ENCODE results near the gene HTT-AS. TPM values are rescaled to one million over a fixed set of nuclear protein-coding genes. Genes with fewer than 3 reads are reported as not detected.
A peak's percentile ranks its signal among the peaks of the same experiment; 100 is the strongest.

Gene HTT-AS
- total RNA-seq, 1 donor from 2014 or later: not detected

DNA sequence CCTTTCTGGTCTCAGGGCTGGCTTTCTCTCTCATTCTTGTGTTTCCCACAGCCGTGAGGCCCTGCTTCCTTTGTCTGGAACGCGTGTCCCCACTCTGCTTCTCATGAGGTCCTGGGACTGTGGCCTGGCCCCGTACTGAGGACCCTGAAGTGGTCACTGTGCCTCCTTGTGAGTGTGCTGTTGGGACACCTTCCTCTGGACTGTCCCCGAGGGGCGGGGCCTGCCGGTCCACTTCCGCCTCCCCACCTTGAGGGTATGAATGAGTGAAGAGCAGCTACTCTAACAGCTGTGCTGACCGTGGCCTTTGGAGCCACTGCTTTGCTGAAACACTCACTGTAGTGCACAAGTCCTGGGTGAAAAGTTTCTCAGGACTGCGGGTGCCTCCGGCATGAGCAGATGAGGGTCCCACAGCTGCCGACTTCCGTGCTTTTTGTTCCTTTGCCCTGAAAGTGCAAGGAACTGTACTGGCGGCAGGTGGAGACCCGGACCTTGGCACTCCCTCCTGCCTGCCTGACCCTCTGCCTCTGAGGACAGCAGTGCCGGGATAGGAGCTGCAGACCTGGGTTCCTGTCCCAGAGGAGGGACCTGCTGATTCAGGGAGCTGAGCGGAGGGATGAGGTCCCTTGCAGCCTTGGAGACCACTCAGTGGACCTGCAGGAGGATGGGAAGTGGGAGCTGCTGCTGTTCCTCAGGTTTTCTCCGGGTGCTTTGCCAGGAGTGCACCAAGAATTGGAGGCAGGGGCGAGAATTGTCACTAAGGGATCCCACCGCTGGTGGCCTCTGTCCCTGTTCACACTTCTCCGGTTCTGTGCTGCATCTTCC is 38.0 kb downstream of the HTT-AS start:
- H3K27me3 ChIP-seq: no peaks in the 10 kb centered on the region
- no peaks in the 10 kb centered on the region for H3K36me3 ChIP-seq
- no peak overlapping the region for H3K27ac ChIP-seq
- intact Hi-C loops (cut with DNase I): no loop called here
- H3K4me3 ChIP-seq: no peak overlapping the region
- H3K4me1 ChIP-seq: peaks cover 16% of the 10 kb centered on the region
- TF ChIP-seq, protein P1, sequence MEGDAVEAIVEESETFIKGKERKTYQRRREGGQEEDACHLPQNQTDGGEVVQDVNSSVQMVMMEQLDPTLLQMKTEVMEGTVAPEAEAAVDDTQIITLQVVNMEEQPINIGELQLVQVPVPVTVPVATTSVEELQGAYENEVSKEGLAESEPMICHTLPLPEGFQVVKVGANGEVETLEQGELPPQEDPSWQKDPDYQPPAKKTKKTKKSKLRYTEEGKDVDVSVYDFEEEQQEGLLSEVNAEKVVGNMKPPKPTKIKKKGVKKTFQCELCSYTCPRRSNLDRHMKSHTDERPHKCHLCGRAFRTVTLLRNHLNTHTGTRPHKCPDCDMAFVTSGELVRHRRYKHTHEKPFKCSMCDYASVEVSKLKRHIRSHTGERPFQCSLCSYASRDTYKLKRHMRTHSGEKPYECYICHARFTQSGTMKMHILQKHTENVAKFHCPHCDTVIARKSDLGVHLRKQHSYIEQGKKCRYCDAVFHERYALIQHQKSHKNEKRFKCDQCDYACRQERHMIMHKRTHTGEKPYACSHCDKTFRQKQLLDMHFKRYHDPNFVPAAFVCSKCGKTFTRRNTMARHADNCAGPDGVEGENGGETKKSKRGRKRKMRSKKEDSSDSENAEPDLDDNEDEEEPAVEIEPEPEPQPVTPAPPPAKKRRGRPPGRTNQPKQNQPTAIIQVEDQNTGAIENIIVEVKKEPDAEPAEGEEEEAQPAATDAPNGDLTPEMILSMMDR (IDR thresholded peaks at IDR 0.05): no peak
- ATAC-seq (no peak), DNase-seq (no peak)
- no peaks in the 10 kb centered on the region for H3K9me3 ChIP-seq

DNA sequence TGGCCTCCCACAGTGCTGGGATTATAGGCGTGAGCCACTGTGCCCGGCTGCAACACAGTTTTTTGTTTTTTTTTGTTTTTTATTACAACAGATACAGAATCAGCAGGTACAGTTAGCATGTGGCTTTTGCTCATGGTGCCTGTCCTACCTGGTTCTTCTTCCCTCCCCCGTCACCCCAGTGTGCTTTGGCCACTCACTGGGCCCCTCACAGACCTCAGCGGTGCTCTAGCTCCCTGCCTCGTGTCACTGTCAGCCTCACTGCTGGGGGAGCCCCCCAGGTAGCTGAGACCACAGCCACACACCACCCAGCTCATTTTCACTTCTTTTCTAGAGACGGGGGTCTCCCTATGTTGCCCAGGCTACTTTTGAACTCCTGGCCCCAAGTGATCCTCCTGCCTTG is 38.7 kb downstream of the HTT-AS start:
- no peak for ATAC-seq
- intact Hi-C loops (cut with DNase I): no loop called here
- H3K4me3 ChIP-seq: no peak overlapping the region
- H3K9me3 ChIP-seq: no peaks in the 10 kb centered on the region
- no peaks in the 10 kb centered on the region for H3K36me3 ChIP-seq
- peaks cover 9% of the 10 kb centered on the region for H3K4me1 ChIP-seq
- TF ChIP-seq, protein P1 (IDR thresholded peaks at IDR 0.05): no peak
- no peak for DNase-seq
- H3K27me3 ChIP-seq: no peaks in the 10 kb centered on the region
- no peak overlapping the region for H3K27ac ChIP-seq

DNA sequence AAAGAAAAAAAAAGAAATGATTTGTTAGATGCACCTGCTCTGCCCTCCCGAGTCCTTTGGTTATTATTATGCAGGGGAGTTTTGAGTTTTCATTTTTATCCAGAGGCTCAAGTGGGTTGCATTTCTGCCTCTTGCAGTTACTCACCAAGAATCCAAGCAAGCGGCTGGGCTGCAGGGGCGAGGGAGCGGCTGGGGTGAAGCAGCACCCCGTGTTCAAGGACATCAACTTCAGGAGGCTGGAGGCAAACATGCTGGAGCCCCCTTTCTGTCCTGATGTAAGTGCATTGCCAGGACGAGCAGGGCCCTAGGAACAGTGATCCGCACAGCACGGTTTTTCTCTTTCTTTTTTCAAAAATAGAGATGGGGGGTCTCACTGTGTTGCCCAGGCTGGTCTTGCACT is 39.1 kb downstream of the HTT-AS start:
- TF ChIP-seq, protein P1 (IDR thresholded peaks at IDR 0.05): no peak
- no peak for ATAC-seq
- Histone ChIP-seq H3K4me1 (peaks cover 9% of the 10 kb centered on the region), H3K27me3 (no peaks in the 10 kb centered on the region), H3K36me3 (no peaks in the 10 kb centered on the region), H3K4me3 (no peak overlapping the region), H3K27ac (no peak overlapping the region), H3K9me3 (no peaks in the 10 kb centered on the region)
- intact Hi-C loops (cut with DNase I): no loop called here
- no peak for DNase-seq

DNA sequence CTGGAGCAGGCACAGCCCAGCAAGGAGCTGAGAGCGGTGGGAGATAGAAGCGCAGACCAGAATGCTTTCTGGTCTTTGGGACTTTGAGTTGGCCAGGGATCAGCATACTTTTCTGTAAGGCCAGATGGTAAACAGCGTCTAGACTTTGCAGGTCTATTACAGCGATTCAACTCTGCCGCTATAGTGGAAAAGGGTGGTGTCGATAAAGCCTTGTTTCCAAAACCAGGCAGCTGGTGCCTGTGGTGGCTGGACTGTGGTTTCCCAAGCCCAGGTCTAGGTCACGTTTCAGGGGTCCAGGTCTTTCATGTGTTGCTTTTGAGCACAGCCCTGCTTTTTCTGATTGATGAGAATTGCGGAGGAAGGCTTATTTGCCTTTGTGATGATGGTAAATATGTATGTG is 40.1 kb downstream of the HTT-AS start:
- Histone ChIP-seq H3K4me1 (peaks cover 9% of the 10 kb centered on the region), H3K9me3 (no peaks in the 10 kb centered on the region), H3K4me3 (no peak overlapping the region), H3K36me3 (no peaks in the 10 kb centered on the region), H3K27me3 (no peaks in the 10 kb centered on the region), H3K27ac (no peak overlapping the region)
- TF ChIP-seq, protein P1 (IDR thresholded peaks at IDR 0.05): no peak
- ATAC-seq (no peak), DNase-seq (no peak)
- intact Hi-C loops (cut with DNase I): no loop called here

DNA sequence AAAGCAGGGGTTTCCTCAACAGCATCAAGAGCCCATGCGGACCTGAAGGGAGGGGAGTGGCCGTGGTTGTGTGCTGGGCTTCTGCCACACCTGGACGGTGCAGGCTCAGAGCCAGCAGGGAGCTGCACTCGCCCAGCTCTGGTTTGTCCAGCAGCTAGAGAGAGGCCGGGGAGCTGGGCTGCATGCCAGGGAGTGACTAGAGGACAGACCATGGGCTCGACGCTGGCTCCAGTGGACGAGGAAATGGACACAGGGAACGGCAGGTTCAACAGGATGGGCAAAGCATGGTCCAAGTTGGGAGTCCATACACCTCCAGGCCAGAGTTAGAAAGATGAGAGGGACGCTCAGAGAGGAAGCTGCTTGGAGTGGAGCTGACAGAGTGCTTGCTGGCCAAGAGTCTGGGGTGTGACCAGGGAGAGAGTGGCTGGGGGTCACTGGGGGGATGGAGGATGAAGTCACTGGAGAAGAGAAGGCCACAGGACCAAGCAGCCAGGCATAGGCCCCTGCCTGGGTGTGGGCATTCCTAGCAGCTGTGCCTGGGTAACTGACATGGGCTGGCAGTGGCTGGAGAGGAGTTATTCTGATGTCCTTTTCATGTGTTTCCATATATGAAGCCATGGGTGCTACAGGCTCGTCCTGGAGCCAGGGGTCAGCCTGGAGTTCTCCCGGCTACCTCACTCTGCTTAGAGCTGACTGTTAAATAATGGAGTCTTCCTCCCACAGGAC is 42.8 kb downstream of the HTT-AS start:
- ATAC-seq (peak; percentile 76), DNase-seq (peak; percentile 84)
- H3K4me1 ChIP-seq: no peaks in the 10 kb centered on the region
- no peaks in the 10 kb centered on the region for H3K27me3 ChIP-seq
- no peaks in the 10 kb centered on the region for H3K36me3 ChIP-seq
- TF ChIP-seq, protein P1 (IDR thresholded peaks at IDR 0.05): no peak
- H3K4me3 ChIP-seq: no peak overlapping the region
- no peaks in the 10 kb centered on the region for H3K9me3 ChIP-seq
- intact Hi-C loops (cut with DNase I): no loop called here
- no peak overlapping the region for H3K27ac ChIP-seq
